GM19035 (cell line): ENCODE measurements around the gene DNPH1.
A peak's percentile ranks its signal among the peaks of the same experiment; 100 is the strongest.

ENCODE experiments used
- ATAC-seq: cut with Tn5 transposase; IDR thresholded peaks from one replicate; pipeline ENCODE4 v1.9.1; 2021; ENCODE audit not compliant: unreplicated experiment

Gene DNPH1

GRCh38 chr6:43247114-43247999, 18.1 kb upstream of the DNPH1 start:
- peak; percentile 90 for ATAC-seq

- peak; percentile 39 for ATAC-seq
Observed at GRCh38 chr6:43246301-43247113, 17.2 kb upstream of the DNPH1 start.

GRCh38 chr6:43243664-43244321, 14.5 kb upstream of the DNPH1 start:
- ATAC-seq = no peak

GRCh38 chr6:43242908-43243663, 13.8 kb upstream of the DNPH1 start, which contains the start of gene TTBK1:
TSS of gene TTBK1 (plus strand) at chr6:43243481. CDS start at chr6:43246661, 3,180 bp downstream.
- ATAC-seq = no peak

GRCh38 chr6:43241446-43241845, 12.2 kb upstream of the DNPH1 start:
- ATAC-seq = no peak

GRCh38 chr6:43240950-43241349, 11.7 kb upstream of the DNPH1 start:
- no peak for ATAC-seq

GRCh38 chr6:43239054-43239453, 9.8 kb upstream of the DNPH1 start:
- ATAC-seq = no peak

- no peak for ATAC-seq
Observed at GRCh38 chr6:43235841-43236240, 6.6 kb upstream of the DNPH1 start.

GRCh38 chr6:43231735-43232450, 2.6 kb upstream of the DNPH1 start:
- ATAC-seq = no peak

- no peak for ATAC-seq
Observed at GRCh38 chr6:43231053-43231452, 1.8 kb upstream of the DNPH1 start.

GRCh38 chr6:43229803-43230620, 731 bp upstream of the DNPH1 start:
- ATAC-seq = no peak

GRCh38 chr6:43226192-43226851, 3.0 kb downstream of the DNPH1 start:
- no peak for ATAC-seq

- no peak for ATAC-seq
Observed at GRCh38 chr6:43223175-43223574, 6.1 kb downstream of the DNPH1 start.

GRCh38 chr6:43222418-43223059, 6.7 kb downstream of the DNPH1 start:
- no peak for ATAC-seq

- no peak for ATAC-seq
Observed at GRCh38 chr6:43221046-43221972, 8.0 kb downstream of the DNPH1 start.

- ATAC-seq = no peak
Observed at GRCh38 chr6:43220439-43220951, 8.8 kb downstream of the DNPH1 start.

GRCh38 chr6:43219814-43220213, 9.5 kb downstream of the DNPH1 start:
- no peak for ATAC-seq
